CD14-positive monocyte (primary cell): ENCODE data around the gene CUL4A. TPM values are rescaled to one million over a fixed set of nuclear protein-coding genes. Genes with fewer than 3 reads are reported as not detected.

ENCODE experiments used
- DNase-seq, 3 donors: peaks; one replicate each; pipeline ENCODE4 v3.0.0-alpha.2; 2011 to 2022
- H2AFZ ChIP-seq: 2 replicates; pipeline ENCODE4 v1.6.0; 2012; ENCODE audit warnings: mild to moderate bottlenecking, low read depth, low read length, inconsistent platforms; ENCODE audit not compliant: insufficient read depth, poor library complexity, severe bottlenecking
- H3K27ac ChIP-seq, 2 donors: 1 replicate in 1 of 2; 2 replicates in 1 of 2; pipeline ENCODE4 v1.5.1; 2012 to 2013; ENCODE audit warnings: low read length in 2 of 2, control low read depth in 1 of 2, inconsistent platforms in 1 of 2, low read depth in 1 of 2, mild to moderate bottlenecking in 1 of 2
- H3K27me3 ChIP-seq, 2 donors: one replicate each; pipeline versions ENCODE4 v1.6.0 to v1.6.1; 2011 to 2013; ENCODE audit warnings: low read length in 2 of 2; ENCODE audit not compliant: control insufficient read depth in 2 of 2, insufficient read depth in 2 of 2
- H3K36me3 ChIP-seq, 2 donors: replicated peaks in 1 of 2; 1 replicate in 1 of 2; 2 replicates in 1 of 2; pipeline versions ENCODE4 v1.5.1 to v1.6.1; 2012 to 2013; ENCODE audit warnings: low read length in 2 of 2, control low read depth in 1 of 2, inconsistent platforms in 1 of 2, mild to moderate bottlenecking in 1 of 2; ENCODE audit not compliant: insufficient read depth in 2 of 2, control insufficient read depth in 1 of 2
- H3K4me1 ChIP-seq, 2 donors: 1 replicate in 1 of 2; 2 replicates in 1 of 2; pipeline versions ENCODE4 v1.5.1 to v1.6.1; 2012 to 2013; ENCODE audit warnings: low read length in 2 of 2, control low read depth in 1 of 2, inconsistent platforms in 1 of 2, mild to moderate bottlenecking in 1 of 2, moderate library complexity in 1 of 2; ENCODE audit not compliant: insufficient read depth in 2 of 2, control insufficient read depth in 1 of 2
- H3K4me2 ChIP-seq: replicated peaks from 2 replicates; pipeline ENCODE3; 2012; ENCODE audit warnings: low read length, moderate library complexity, mild to moderate bottlenecking; ENCODE audit not compliant: poor library complexity, severe bottlenecking; ENCODE audit errors: extremely low read depth
- H3K4me3 ChIP-seq, 3 experiments: fragments of 200-600 bp in 1 of 3; sonication (generic) in 1 of 3; replicated peaks in 1 of 3; 1 replicate in 2 of 3; 2 replicates in 1 of 3; pipeline ENCODE4 v1.5.1; 2011 to 2013; ENCODE audit warnings: low read length in 3 of 3, mild to moderate bottlenecking in 3 of 3, control low read depth in 2 of 3, low read depth in 2 of 3, inconsistent platforms in 1 of 3, moderate library complexity in 1 of 3
- H3K79me2 ChIP-seq: 2 replicates; pipeline ENCODE4 v1.6.0; 2012; ENCODE audit warnings: mild to moderate bottlenecking, control low read depth, inconsistent platforms, low read length, moderate library complexity; ENCODE audit not compliant: insufficient read depth
- H3K9ac ChIP-seq: 2 replicates; pipeline ENCODE4 v1.6.0; 2017; ENCODE audit warnings: low read length, mild to moderate bottlenecking; ENCODE audit not compliant: insufficient read depth, poor library complexity, severe bottlenecking
- H3K9me3 ChIP-seq, 2 donors: replicated peaks in 1 of 2; 1 replicate in 1 of 2; 2 replicates in 1 of 2; pipeline versions ENCODE4 v1.5.1 to v1.6.1; 2012 to 2013; ENCODE audit warnings: low read length in 2 of 2, control low read depth in 1 of 2; ENCODE audit not compliant: control insufficient read depth in 1 of 2, insufficient read depth in 1 of 2
- H4K20me1 ChIP-seq: 2 replicates; pipeline ENCODE4 v1.6.0; 2012; ENCODE audit warnings: mild to moderate bottlenecking, low read length, control low read depth, moderate library complexity; ENCODE audit not compliant: insufficient read depth
- H3K27ac Mint-ChIP-seq, 7 donors: one replicate each; pipeline ENCODE4 v1.8.0; 2020; ENCODE audit warnings: mild to moderate bottlenecking in 7 of 7, mixed read lengths in 7 of 7, moderate library complexity in 6 of 7, inconsistent platforms in 2 of 7
- H3K27me3 Mint-ChIP-seq, 3 donors: one replicate each; pipeline ENCODE4 v1.8.0; 2021 to 2022; ENCODE audit warnings: low read depth in 3 of 3, mild to moderate bottlenecking in 3 of 3, mixed read lengths in 3 of 3, moderate library complexity in 3 of 3, inconsistent platforms in 1 of 3
- H3K36me3 Mint-ChIP-seq, 2 donors: one replicate each; pipeline ENCODE4 v1.8.0; 2020; ENCODE audit warnings: mixed read lengths in 2 of 2, inconsistent platforms in 1 of 2, mild to moderate bottlenecking in 1 of 2
- H3K4me1 Mint-ChIP-seq: one replicate; pipeline ENCODE4 v1.8.0; 2020; ENCODE audit warnings: mild to moderate bottlenecking, mixed read lengths
- H3K4me3 Mint-ChIP-seq, 2 donors: one replicate each; pipeline ENCODE4 v1.8.0; 2020; ENCODE audit warnings: mild to moderate bottlenecking in 2 of 2, mixed read lengths in 2 of 2, moderate library complexity in 1 of 2
- H3K9me3 Mint-ChIP-seq, 7 donors: one replicate each; pipeline ENCODE4 v1.8.0; 2020 to 2022; ENCODE audit warnings: mixed read lengths in 7 of 7, mild to moderate bottlenecking in 6 of 7, moderate library complexity in 6 of 7, inconsistent platforms in 2 of 7
- CTCF ChIP-seq: fragments of 200-600 bp; IDR thresholded peaks from one replicate; pipeline ENCODE4 v1.8.0; 2022; ENCODE audit warnings: antibody characterized with exemption, mild to moderate bottlenecking
- WGBS: methylation state at CpG from one replicate; pipeline ENCODE4 v1.1.5; 2013; ENCODE audit warnings: missing lambda C conversion rate; ENCODE audit not compliant: insufficient coverage; 5-methylcytosine and 5-hydroxymethylcytosine counted together
- intact Hi-C, 2 donors: fragments of 100-400 bp; cut with micrococcal nuclease; formaldehyde crosslinking; loops; one replicate each; pipeline versions ENCODE4 v1.15.0 to v1.15.1; 2023
- polyA plus RNA-seq, 3 donors: library from polyadenylated mRNA; depleted of rRNA in 1 of 3; unstranded in 2 of 3; stranded (reverse) in 1 of 3; fragments of 300-500 nt in 2 of 3; fragments of >200 nt in 1 of 3; fragmentation: Illumina TruSeq in 2 of 3; gene quantifications; 1 replicate in 2 of 3; 2 replicates in 1 of 3; pipeline ENCODE4 v1.2.3, GENCODE V29; 2012 to 2021

The CUL4A gene
- polyA plus RNA-seq, 3 donors, result 32.0 to 53.9 (median 33.7) TPM

DNA sequence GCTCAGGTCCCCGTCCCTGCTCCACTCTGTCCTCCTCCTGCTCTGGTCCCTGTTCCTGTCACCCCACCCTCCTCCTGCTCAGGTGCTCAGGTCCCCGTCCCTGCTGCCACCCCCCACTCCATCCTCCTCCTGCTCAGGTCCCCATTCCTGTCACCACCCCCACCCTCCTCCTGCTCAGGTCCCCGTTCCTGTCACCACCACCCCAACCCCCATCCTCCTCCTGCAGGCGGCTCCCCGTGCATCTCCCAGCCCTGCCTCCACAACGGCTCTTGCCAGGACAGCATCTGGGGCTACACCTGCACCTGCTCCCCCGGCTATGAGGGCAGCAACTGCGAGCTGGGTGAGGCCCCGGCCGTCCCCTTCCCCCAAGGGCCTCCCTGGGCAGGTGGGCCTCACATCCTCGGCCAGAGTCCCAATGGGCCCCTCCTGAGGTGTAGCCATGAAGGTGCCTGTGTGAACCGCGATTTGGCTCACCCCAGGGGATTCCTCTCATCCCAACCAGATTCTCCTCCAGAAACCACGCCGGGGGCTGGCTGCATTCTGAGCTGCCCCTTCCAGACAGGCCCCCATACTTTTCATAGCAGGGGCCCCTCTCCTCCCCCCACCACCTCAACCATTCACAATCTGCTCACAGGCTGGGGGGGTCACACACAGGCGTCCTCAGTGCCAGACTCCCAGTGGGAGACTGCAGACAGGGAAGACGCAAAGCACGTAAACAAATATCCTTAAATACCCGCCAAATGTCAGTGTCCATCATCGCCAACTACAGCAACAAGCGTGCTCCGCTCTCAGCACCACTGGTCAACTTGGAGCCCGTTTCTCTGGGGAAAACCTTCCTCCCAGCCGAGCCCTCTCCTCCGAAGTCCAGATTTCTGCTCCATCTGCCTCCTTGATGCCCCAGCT is 46.4 kb upstream of the CUL4A start:
- WGBS, result 54% methylated on average over 23 of the region's 25 CpGs
- TF ChIP-seq CTCF, result no peak
- Histone ChIP-seq H3K27ac (no peak overlapping the region), H3K36me3 (no peaks in the 10 kb centered on the region), H4K20me1 (no peaks in the 10 kb centered on the region), H3K4me2 (no peak overlapping the region), H3K9me3 (peaks cover 0 to 3% of the 10 kb centered on the region in 2 donors), H2AFZ (no peak overlapping the region), H3K4me3 (no peak overlapping the region), H3K9ac (no peak overlapping the region), H3K79me2 (no peaks in the 10 kb centered on the region), H3K27me3 (peaks cover 0 to 19% of the 10 kb centered on the region in 2 donors), H3K4me1 (no peaks in the 10 kb centered on the region)
- intact Hi-C loops, result no loop called here
- Mint-ChIP-seq H3K4me1 (no peaks in the 10 kb centered on the region), H3K27ac (no peak overlapping the region), H3K9me3 (peaks cover 0 to 8% (median 4%) of the 10 kb centered on the region in 7 donors), H3K27me3 (peaks cover 25 to 47% (median 47%) of the 10 kb centered on the region in 3 donors), H3K4me3 (peak overlapping the region in 1 of 2 donors; percentile 78), H3K36me3 (no peaks in the 10 kb centered on the region)
- no peak for DNase-seq

DNA sequence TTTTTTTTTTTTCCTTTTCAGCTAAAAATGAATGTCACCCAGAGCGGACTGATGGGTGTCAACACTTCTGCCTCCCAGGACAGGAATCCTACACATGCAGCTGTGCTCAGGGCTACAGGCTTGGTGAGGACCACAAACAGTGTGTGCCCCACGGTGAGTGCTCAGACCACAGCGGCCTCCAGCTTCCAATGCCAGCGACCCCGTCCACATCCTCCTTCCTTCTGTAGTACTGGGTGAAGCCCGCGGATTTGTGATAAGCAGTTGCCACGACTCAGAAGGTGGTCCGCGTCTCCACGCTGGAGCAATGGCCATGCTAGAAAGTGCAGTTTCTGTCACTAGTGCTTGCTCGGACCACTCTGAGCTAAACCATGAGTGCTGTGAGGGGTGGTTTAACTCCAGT is 44.9 kb upstream of the CUL4A start:
- H3K9me3 Mint-ChIP-seq, result peaks cover 0 to 8% (median 4%) of the 10 kb centered on the region in 7 donors
- Histone ChIP-seq H4K20me1 (no peaks in the 10 kb centered on the region), H3K4me1 (no peaks in the 10 kb centered on the region), H3K36me3 (no peaks in the 10 kb centered on the region), H3K27me3 (peaks cover 0 to 19% of the 10 kb centered on the region in 2 donors), H3K4me3 (no peak overlapping the region), H3K4me2 (no peak overlapping the region), H3K27ac (no peak overlapping the region), H2AFZ (no peak overlapping the region), H3K9me3 (peaks cover 0 to 3% of the 10 kb centered on the region in 2 donors), H3K9ac (no peak overlapping the region), H3K79me2 (no peaks in the 10 kb centered on the region)
- intact Hi-C loops, result no loop called here
- no peak for TF ChIP-seq CTCF
- peak overlapping the region in 1 of 2 donors; percentile 44 for H3K4me3 Mint-ChIP-seq
- H3K36me3 Mint-ChIP-seq, result peaks cover 4 to 6% of the 10 kb centered on the region in 2 donors
- no peak for DNase-seq
- H3K27ac Mint-ChIP-seq, result no peak overlapping the region
- no peaks in the 10 kb centered on the region for H3K4me1 Mint-ChIP-seq
- peaks cover 25 to 47% (median 41%) of the 10 kb centered on the region in 3 donors for H3K27me3 Mint-ChIP-seq
- 73% methylated on average over 8 of the region's 12 CpGs for WGBS
